ENCODE measurements around the gene UBAC1.
A peak's percentile ranks its signal among the peaks of the same experiment; 100 is the strongest.
"Not testable (repeated sequence)": the region's sequence is repeated elsewhere in the genome, so short reads cannot be mapped to it uniquely, and the experiment has no call there.

UBAC1 gene

DNA sequence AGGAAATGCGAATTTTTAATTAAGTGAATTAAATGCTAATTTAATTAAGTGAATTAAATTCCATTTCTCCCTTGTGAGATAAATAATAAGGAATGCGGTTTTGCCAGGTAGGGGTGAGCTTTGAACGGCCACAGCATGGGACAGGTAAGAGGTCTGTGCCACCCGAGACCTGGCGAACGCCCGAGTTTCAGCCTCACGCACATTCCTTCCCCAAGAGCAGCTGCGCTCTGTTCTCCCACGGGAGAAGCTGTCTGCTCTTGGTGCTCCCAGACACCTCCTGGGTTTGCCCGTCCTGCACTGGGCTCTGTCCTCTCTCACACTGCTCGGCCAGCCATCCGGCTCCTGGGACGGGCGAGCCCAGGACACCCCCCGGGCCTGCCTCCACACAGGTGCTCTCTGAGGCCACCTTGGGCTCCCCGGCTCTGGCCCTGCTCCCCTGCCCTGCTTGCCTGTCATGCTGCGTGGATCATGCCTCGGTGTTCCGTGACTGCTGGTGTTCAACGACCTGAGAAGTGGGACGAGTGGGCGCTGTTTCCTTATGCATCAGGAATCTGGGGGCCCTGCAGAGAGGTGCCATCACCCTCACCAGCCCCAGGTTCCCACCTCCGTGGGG is 40.1 kb downstream of the UBAC1 start:
- no peak for DNase-seq (ENCODE audit: low spot score)

DNA sequence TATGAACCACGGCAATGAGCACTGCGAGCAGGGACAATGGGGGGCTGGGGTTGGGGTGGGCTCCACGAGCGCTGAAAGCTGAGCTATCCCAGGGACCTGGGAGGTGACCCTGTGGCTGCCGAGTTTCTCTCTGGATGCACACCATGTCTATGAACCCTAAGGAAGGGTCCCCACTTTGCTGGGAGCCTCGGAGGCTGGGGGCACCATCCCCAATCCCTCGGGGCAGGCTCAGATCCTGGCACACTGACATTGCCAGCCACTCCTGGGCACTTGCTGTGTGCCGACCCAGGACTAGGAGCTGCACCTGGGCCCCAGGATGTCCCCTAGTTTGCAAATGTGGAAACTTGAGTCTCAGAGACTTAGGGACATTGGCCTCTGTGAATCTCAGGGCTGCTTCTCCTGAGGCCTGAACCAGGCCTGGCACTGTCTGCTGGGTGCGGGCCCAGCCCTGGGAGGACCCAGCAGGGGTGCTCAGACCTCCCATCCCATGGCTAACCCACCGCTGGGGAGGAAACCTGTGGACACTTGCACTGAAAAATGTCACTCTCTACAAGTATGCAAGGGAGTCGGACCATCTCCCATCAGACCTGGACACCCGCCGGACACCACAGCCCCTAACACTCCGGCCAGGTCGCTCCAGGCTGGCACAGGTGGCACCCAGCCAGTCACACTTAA is 40.8 kb downstream of the UBAC1 start:
- no peak for DNase-seq (ENCODE audit: low spot score)

DNA sequence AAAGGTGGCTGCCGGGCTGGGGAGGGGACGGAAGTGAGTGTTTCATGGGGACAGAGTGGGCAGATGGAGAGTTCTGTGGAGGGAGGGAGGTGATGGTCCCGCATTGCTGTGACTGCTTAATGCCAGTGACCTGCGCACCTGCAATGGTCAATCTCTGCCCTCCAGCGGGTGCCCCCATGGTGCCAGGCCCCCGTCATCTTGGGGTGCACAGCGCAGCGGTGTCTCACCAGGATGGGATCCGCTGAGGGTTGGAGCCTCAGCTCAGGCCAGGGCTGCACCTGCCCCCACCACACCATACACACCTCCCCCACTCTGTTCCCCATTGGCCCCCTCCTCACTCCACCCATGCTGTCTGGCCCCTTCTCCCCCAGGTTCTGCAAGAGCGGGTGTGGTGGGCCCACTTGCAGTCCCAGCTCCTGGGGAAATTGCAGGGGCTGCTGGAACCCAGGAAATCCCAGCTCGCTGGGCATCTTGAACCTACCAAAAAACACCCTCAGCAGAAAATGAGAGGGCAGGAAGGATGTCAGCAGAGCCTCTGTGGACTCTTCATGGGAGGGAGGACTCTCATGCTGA is 41.8 kb downstream of the UBAC1 start:
- DNase-seq (ENCODE audit: low spot score), result no peak

DNA sequence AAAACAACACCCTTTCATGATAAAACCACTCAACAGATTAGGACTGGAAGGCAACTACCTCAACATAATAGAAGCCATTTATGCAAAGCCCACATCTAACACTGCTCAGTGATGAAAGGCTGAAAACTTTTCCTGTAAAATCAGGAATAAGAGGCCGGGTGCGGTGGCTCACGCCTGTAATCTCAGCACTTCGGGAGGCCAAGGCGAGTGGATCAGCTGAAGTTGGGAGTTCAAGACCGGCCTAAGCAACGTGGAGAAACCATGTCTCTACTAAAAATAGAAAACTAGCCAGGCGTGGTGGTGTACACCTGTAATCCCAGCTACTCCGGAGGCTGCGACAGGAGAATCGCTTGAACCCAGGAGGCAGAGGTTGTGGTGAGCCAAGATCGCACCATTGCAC is 44.9 kb downstream of the UBAC1 start:
- DNase-seq (ENCODE audit: low spot score), result not testable (repeated sequence)

DNA sequence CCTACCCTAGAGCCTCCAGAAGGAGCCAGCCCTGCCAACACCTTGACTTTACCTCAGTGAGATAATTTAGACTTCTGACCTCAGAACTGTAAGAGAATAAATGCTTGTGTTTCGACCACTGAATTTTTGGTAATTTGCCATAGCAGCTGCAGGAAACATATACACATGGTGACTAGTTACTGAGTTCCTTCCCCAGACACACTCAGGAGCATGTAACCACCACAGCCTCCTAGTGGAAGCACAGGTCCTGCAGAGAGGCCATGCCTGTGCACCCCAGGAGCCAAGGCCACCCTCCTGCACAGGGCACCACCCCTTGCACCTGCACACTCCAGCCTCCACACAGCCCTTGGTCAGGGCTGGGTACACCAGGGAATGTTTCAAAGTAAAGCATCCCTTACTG is 46.3 kb downstream of the UBAC1 start:
- DNase-seq (ENCODE audit: low spot score), result no peak

DNA sequence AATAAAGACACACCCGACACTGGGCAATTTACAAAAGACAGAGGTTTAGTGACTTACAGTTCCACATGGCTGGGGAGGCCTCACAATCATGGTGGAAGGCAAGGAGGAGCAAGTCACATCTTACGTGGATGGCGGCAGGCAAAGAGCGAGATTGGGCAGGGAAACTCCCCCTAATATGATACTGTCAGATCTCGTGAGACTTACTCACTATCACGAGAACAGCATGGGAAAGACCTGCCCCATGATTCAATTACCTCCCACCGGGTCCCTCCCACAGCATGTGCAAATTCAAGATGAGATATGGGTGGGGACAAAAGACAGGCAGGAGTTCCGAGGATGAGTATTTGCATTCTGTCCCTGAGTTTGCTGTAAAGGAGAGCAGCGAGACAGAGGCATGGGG is 49.9 kb downstream of the UBAC1 start:
- DNase-seq (ENCODE audit: low spot score), result not testable (repeated sequence)

DNA sequence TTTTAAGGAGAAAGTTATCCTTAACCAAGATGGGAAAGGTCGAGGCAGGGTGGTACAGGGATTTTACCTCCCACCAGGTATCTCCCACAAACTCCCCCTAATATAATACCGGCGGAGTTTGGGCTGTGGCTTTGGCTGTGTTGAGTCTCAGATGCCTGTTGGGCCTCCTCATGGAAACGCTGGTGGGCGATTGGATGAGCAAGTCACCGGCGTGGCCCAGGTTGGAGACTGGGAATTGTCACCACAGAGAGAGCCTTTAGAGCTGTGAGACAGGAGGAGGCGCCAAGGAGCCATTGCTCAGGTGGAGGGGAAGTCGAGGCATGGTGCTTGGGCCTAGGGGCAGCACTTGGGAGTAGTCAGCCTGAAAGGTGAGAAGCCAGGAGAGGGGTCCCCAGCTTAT is 50.4 kb downstream of the UBAC1 start:
- DNase-seq (ENCODE audit: low spot score), result no peak

DNA sequence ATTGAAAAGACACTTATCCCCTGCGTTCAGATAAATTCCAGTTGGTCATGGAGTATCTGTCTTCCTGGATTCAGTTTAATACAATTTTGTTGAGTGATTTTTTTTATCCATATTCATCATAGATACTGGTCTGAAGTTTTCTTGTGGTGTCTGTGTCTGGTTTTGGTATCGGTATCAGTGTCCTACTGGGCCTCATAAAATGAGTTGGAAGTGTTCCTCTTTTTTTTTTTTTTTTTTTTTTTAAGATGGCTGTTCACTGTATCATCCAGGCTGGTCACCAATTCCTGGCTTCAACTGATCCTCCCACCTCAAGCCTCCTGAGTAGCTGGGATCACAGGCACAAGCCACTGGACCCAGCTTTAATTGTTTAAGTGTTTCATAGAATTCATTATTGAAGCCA is 51.0 kb downstream of the UBAC1 start:
- no peak for DNase-seq (ENCODE audit: low spot score)

DNA sequence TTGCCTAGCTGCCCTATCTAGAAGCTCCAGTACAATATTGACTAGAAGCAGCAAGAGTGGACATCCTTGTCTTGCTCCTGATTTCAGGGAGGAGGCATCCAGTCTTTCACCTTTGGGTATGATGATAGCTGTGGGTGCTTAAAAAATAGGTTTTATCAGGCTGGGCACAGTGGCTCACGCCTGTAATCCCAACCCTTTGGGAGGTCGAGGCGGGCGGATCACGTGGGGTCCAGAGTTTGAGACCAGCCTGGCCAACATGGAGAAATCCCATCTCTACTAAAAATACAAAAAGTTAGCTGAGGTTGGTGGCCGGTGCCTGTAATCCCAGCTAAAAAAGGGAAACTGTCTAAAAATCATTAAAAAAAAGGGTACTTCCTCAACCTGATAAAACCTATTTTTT is 51.8 kb downstream of the UBAC1 start:
- no peak for DNase-seq (ENCODE audit: low spot score)

DNA sequence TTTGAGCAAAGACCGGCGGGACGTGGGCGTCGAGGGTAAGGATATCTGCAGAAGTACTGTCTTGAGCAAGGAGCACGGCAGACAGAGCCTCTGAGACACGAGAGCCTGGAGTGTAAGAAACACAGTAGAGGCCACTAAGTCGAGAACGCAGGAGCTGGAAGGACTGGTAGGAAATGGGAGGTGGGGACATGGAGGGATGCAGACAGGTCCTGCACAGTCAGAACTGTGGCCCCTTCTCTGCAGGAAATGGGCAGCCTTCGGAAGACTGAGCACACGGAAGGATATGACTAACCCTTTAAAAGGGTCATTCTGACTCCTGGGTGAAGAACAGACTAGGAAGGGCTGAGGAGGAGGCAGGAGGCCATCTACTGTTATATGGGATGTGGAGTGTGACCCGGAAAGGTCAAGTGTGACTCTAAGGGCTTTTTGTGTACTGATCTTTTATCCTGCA is 52.4 kb downstream of the UBAC1 start:
- DNase-seq (ENCODE audit: low spot score), result no peak

DNA sequence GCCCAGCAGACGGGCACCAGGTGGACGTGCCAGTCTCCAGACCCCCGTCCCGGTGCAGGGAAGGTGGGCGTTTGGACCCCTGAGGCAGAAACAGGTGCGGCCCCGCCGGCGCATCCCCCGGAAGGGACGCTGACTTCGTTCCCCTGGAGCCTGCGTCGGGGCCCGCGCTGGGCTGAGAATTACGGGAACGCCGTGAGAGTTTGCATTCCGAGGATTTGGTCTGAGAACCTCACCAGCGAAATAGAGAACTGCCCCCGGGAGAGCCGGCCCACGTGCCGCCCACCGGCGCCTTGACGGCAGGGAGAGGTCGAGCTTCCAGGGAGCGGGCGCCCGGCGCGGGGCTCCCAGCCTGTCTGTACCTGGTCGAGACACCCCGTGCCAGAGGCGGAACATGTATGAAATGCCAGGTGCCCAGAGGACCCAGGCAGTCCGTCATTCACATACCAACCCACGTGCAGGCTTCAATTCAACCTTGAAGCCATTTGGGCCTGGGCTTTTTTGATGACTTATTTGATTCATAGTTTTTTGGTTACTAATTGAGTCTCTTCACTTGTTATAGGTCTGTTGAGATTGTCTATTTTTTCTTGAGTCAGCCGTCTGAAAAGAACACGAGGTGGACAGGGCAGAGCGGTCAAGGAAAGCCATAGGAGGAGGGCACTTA is 53.0 kb downstream of the UBAC1 start:
- DNase-seq (ENCODE audit: low spot score), result no peak

DNA sequence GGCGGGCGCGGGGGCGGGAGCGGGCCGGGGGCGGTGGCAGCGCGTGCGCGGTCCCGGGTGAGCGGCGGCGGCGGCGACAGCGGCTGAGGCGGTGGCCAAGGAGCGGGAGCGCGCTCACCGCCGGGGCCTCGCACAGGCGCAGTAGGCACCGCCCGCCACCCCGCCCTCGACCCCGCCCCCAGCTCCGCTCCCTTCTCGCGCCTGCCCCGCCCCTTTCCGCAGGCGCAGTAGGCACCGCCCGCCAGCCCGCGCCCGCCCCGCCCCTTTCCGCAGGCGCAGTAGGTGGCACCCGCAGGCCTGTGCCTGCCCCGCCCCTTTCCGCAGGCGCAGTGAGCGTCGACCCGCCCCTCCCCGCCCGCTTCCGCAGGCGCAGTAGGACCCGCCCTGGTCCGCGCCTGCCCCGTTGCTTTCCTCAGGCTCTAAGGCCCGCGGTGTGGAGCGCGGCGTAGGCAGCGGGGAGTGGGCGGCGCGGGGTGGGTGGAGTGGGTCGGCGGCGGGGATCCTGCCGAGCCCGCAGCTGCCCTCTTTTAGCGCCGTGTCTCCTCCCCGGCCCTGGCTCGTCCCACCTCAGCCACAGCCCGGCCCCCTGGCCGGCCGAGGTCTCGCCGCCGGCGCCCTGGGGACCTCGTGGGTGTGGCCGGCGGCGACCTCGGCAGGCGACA is 53.6 kb downstream of the UBAC1 start, which contains the start of gene CAMSAP1:
CAMSAP1 (minus strand) TSS at position 116 of the 662 bp plus-strand sequence. CDS start 387 bp downstream, outside the sequence.
- DNase-seq (ENCODE audit: low spot score), result peak; percentile 95

DNA sequence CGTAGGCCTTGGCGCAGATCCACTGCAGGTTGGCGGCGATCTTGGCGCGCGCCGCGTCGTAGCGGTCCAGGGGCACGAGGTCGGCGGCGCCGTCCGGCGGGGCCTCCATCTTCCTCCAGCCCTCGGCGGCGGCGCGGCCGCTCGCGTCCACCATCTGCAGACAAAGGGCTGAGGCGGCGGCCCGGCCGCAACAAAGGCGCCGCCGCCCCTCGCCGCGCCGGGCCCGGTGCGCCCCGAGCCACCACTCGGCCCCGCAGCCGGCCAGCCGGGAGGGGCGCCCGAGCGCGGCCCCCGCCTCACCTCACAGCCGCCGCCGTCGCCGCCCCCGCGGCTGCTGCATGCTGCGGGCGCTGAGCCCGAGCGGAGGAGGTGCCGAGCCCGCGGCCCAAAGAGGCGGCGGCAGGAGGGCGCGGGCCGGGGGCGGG is 54.2 kb downstream of the UBAC1 start:
- DNase-seq (ENCODE audit: low spot score), result no peak

DNA sequence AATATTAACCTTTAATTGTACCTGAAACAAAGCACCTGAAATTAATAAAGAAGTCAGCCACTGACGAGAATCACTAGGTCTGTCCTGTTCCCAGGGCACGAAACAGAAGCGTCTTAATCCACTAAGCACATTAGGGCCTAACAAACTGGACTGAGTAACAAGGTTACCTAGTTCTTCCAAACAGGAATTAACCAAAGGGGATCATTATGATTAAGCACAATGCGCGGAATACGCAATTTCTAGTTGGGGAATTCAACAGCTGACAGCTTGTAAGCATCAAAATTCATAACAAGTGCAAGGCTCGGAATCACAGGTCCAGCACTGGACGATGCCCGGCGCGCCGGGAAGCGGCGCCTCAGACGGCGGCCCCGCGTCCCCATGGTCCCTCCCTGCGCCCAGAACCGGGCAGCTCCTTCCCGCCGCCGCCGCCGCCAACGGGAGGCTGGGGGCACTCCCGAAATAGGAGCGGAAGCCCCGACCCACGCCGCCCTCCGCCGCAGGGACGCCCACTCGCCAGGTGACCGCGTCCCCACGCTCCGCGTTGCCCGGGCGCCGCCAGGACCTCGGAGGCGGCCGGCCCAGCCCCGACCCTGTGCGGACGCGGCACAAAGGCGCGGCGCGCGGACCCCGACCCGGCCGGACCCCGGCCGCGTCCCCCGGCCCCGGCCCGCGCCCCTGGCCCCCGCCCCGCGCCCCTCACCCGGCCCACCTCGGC is 54.7 kb downstream of the UBAC1 start:
- no peak for DNase-seq (ENCODE audit: low spot score)

DNA sequence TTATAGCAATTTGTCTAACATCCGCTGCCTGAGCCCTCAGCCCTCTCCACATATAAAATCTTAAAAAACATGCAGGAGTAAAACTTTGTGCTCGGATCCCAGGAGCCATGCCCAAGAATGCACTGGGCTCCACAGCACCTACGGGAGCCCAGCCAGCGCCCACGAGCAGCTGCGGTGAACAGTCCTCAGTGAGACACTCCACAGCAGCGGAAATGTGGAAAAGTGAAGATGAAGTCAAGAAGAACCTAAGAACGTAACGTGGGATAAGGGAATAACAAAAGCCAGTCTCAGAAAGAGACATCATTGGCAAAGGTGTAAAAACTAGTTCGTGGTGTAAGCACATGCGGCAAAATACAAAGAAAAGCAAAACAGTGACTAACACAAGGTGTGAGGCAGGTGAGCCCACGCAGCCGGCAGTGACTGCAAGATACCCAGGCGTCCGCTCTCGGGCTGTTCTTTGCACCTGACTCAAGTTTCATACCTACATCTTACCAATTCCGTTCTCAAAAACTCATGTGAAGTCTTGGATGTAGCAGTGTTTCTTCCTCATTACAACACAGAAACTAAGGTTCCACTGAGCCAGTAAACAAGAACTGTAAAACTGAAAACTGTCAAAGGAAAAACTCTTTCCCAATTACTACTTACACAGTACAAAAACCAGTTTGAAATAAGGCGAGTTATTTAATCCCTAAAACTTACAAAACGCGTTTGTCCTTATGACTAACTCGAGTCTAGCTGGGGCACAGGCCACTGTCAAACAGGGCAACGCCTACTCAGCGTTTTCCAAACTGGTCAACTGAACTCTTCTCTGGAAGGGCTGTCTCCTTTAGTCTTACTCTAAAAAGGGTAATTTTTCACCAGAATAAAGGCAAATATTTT is 55.6 kb downstream of the UBAC1 start:
- no peak for DNase-seq (ENCODE audit: low spot score)

DNA sequence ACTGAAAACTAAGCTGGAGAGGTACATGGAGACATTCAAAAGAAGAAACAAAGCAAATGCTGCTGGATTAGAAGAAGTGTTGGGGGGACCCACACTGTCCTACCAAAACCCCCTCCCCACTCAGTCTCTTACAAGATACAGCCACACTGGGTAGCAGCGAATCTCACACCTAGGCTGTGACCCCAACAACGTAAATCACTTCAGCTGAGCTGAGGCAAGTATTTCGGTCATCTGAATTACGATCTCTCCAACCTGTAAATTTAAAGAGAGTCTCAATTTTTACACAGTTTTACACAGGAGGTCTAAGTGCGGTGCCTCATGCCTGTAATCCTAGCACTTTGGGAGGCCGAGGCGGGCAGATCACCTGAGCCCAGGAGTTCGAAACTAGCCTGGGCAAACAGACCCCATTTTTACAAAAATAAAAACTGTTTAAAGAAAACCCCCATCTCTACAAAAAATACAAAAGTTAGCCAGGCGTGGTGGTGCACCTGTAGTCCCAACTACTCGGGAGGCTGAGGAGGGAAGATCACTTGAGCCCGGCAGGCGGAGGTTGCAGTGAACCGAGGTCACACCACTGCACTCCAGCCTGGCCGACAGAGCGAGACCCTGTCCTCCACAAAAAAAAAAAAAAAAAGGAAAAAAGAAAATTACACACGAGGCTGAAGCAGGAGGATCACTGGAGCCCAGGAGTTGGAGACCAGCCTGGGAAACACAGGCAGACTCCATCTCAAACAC is 57.2 kb downstream of the UBAC1 start:
- no peak for DNase-seq (ENCODE audit: low spot score)

DNA sequence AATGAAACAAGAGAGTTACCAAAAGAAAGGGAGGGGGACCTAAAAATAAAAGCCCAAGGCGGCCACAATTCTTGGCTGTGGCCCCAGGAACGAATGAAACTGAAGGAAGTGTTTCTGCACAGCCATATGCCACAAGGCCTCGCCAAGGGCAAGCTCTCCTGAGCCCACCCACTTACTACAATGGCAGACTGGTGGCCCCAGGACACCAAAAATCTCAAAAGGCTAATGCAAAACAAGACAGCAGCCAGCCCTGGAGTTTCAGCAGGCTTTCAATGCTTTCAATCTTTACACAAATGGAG is 57.9 kb downstream of the UBAC1 start:
- DNase-seq (ENCODE audit: low spot score), result no peak

DNA sequence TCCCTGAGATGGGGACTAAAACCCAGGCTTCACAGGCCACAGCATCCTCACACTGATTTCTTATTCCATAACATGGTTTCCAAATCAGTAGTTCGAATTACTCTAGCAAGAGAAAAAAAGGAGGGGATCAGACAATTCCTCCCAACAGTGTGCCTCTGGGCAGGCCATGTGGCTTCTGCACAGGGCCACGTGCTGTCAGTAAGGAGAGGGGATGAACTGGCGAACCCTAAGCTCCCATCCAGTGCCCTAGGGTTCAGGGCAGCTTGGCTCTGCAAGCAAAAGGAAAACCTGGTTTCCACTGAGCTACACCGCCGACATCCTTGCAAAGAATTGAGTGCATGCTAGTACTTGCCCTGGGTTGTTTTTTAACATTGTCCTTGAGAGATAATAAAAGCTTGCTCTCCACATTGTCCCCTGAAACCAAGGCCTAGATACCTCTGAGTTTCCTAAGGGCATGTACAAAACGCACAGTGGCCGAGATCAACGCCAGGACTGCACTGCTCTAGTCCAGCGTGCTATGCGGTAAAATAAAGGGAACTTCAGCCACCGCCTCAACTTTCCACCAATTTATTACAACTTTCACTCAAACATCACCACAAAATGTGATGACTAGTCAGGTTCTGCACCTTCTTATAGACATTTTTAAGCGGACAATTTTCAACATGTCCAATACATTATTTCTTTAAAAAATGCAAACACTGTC is 58.4 kb downstream of the UBAC1 start:
- DNase-seq (ENCODE audit: low spot score), result no peak

DNA sequence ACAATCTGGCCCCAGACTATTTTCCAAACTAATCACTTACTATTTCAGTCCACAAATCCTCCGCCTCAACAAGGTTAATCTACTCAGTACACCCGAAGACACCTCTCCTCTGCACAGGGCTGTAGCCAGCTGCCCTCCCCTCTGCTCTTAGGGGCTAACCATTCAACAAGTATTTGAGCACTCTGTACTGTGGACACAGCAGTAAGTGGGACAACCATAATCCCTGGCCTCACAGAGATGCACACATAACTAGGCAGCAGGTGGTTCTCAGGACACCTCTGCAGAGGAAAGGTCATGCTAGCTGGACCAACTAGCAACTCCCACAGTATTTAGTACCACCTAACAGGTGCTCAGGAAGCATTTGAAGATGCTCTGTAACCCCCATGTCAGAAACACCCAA is 59.3 kb downstream of the UBAC1 start:
- DNase-seq (ENCODE audit: low spot score), result no peak
